Measurements from ENCODE around the gene RABL2B. TPM values are rescaled to one million over a fixed set of nuclear protein-coding genes. Genes with fewer than 3 reads are reported as not detected.

The RABL2B gene
- total RNA-seq, 4 donors from 2014 or later: 7.8 to 18.2 (median 13.2) TPM

DNA sequence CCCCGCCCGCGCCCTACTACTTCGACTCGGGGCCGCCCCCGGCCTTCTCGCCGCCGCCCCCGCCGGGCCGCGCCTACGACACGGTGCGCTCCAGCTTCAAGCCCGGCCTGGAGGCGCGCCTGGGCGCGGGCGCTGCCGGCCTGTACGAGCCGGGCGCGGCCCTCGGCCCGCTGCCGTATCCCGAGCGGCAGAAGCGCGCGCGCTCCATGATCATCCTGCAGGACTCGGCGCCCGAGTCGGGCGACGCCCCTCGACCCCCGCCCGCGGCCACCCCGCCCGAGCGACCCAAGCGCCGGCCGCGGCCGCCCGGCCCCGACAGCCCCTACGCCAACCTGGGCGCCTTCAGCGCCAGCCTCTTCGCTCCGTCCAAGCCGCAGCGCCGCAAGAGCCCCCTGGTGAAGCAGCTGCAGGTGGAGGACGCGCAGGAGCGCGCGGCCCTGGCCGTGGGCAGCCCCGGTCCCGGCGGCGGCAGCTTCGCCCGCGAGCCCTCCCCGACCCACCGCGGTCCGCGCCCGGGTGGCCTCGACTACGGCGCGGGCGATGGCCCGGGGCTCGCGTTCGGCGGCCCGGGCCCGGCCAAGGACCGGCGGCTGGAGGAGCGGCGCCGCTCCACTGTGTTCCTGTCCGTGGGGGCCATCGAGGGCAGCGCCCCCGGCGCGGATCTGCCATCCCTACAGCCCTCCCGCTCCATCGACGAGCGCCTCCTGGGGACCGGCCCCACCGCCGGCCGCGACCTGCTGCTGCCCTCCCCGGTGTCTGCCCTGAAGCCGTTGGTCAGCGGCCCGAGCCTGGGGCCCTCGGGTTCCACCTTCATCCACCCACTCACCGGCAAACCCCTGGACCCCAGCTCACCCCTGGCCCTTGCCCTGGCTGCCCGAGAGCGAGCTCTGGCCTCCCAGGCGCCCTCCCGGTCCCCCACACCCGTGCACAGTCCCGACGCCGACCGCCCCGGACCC is 62.9 kb downstream of the RABL2B start:
- WGBS, 2 donors (ENCODE audit: low coverage in 1 of 2): 72% methylated on average over 84 of the region's 132 CpGs; no CpG with 5 or more reads in 1 of the 2 donors
- DNase-seq: no peak
- no peak overlapping the region for H3K27ac ChIP-seq
- H3K9me3 ChIP-seq: no peaks in the 10 kb centered on the region
- no peaks in the 10 kb centered on the region for H3K4me1 ChIP-seq
- intact Hi-C loops (cut with DNase I; ENCODE audit: low total_unique reads): no loop called here
- no peak overlapping the region for H3K4me3 ChIP-seq
- no peak for TF ChIP-seq POLR2A (IDR thresholded peaks at IDR 0.05)
- TF ChIP-seq POLR2AphosphoS5 (IDR thresholded peaks at IDR 0.05): no peak
- TF ChIP-seq, protein P1, sequence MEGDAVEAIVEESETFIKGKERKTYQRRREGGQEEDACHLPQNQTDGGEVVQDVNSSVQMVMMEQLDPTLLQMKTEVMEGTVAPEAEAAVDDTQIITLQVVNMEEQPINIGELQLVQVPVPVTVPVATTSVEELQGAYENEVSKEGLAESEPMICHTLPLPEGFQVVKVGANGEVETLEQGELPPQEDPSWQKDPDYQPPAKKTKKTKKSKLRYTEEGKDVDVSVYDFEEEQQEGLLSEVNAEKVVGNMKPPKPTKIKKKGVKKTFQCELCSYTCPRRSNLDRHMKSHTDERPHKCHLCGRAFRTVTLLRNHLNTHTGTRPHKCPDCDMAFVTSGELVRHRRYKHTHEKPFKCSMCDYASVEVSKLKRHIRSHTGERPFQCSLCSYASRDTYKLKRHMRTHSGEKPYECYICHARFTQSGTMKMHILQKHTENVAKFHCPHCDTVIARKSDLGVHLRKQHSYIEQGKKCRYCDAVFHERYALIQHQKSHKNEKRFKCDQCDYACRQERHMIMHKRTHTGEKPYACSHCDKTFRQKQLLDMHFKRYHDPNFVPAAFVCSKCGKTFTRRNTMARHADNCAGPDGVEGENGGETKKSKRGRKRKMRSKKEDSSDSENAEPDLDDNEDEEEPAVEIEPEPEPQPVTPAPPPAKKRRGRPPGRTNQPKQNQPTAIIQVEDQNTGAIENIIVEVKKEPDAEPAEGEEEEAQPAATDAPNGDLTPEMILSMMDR (IDR thresholded peaks at IDR 0.05): no peak
- no peak for TF ChIP-seq EP300 (IDR thresholded peaks at IDR 0.05; ENCODE audit: low read depth)
- no peaks in the 10 kb centered on the region for H3K36me3 ChIP-seq
- in situ Hi-C loops (cut with MboI; ENCODE audit: low pct_ligation_motif_present in 1 of 4, low pct_unique_long_range_greater_than_20kb in 1 of 4, low sequenced_read_pairs in 3 of 4): no loop called here
- H3K27me3 ChIP-seq: peaks cover 28% of the 10 kb centered on the region

DNA sequence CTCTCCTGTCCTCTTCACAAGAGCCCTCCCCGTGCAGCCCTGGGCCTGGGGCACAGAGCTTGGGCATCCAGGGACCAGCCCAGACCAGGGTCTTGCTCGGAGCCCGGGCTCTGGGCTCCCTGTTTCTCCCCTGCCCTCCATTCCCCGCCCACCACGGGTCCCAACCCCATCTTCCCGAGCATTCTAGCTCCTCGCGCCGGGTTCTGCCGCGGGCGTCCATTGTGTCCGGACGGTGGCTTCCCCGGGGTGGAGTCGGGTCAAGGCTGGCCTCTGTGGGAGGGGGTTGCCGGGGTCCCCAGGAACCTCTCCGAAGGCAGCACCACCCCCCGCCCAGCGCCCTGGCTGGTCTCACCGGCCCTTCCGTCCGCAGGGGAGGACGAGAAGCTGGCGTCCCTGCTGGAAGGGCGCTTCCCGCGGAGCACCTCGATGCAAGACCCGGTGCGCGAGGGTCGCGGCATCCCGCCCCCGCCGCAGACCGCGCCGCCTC is 63.6 kb downstream of the RABL2B start:
- Histone ChIP-seq H3K27ac (no peak overlapping the region), H3K4me3 (no peak overlapping the region), H3K36me3 (no peaks in the 10 kb centered on the region), H3K9me3 (no peaks in the 10 kb centered on the region), H3K4me1 (no peaks in the 10 kb centered on the region), H3K27me3 (peaks cover 28% of the 10 kb centered on the region)
- no peak for DNase-seq
- WGBS, 2 donors (ENCODE audit: low coverage in 1 of 2): 46 to 55% methylated on average over 4 to 36 of the region's 40 CpGs
- in situ Hi-C loops (cut with MboI; ENCODE audit: low pct_ligation_motif_present in 1 of 4, low pct_unique_long_range_greater_than_20kb in 1 of 4, low sequenced_read_pairs in 3 of 4): no loop called here
- TF ChIP-seq POLR2A (IDR thresholded peaks at IDR 0.05) (no peak), EP300 (IDR thresholded peaks at IDR 0.05; ENCODE audit: low read depth) (no peak), POLR2AphosphoS5 (IDR thresholded peaks at IDR 0.05) (no peak)
- TF ChIP-seq, protein P1 (IDR thresholded peaks at IDR 0.05): no peak
- intact Hi-C loops (cut with DNase I; ENCODE audit: low total_unique reads): no loop called here

DNA sequence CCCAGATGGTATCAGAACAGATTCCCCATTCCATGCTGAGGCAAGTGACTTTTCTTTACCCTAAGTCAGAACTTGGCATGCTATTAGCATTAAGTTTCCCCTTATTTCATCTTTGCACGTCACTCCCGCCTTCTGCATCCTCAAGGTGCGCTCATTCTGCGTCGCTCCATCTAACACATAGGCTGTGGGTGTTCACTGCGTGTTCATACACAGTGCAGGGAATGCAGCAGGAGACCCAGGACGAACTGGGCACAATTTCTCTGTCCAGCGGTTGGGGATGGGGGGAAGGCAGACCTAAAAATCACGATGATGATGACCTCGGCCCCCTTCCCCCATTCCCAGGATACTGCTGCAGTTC is 65.1 kb downstream of the RABL2B start:
- H3K36me3 ChIP-seq: no peaks in the 10 kb centered on the region
- DNase-seq: no peak
- H3K27ac ChIP-seq: no peak overlapping the region
- no peaks in the 10 kb centered on the region for H3K4me1 ChIP-seq
- 93% methylated on average over 5 to 10 of the region's 10 CpGs for WGBS, 2 donors (ENCODE audit: low coverage in 1 of 2)
- peaks cover 28% of the 10 kb centered on the region for H3K27me3 ChIP-seq
- in situ Hi-C loops (cut with MboI; ENCODE audit: low pct_ligation_motif_present in 1 of 4, low pct_unique_long_range_greater_than_20kb in 1 of 4, low sequenced_read_pairs in 3 of 4): no loop called here
- intact Hi-C loops (cut with DNase I; ENCODE audit: low total_unique reads): no loop called here
- H3K4me3 ChIP-seq: no peak overlapping the region
- no peaks in the 10 kb centered on the region for H3K9me3 ChIP-seq
- TF ChIP-seq POLR2AphosphoS5 (IDR thresholded peaks at IDR 0.05) (no peak), EP300 (IDR thresholded peaks at IDR 0.05; ENCODE audit: low read depth) (no peak), POLR2A (IDR thresholded peaks at IDR 0.05) (no peak)
- TF ChIP-seq, protein P1 (IDR thresholded peaks at IDR 0.05): no peak

DNA sequence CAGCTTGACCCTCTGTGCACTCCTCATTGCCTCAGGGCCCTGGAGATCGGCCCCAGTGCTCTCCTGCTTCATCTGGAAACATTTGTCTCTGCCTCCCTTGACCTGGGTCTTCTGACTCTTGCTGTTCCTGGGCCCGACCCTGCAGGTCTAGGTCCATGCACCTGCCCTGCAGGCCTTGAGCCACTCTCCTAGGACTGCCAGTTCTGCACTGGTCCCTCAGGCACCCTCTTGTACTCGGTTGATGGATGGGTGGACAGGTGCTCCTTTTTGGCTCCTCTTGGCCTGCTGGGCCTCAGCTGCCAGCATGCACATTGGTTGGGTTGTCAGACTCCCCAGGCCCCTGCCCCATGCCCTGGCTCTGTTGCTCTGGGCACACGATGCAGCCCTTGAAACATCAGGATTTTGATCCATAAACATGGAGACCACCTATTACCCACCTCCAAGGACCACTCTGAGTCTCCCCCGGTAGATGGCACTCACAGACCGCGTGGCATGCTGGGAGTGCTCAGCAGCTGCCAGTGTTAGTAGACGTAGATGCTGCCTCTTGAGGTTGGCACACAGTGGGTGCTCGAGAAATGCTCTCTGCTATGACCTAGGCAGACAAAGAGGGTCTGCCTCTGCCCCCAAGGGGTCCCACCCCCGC is 65.6 kb downstream of the RABL2B start:
- H3K9me3 ChIP-seq: no peaks in the 10 kb centered on the region
- no peaks in the 10 kb centered on the region for H3K36me3 ChIP-seq
- TF ChIP-seq POLR2AphosphoS5 (IDR thresholded peaks at IDR 0.05) (no peak), EP300 (IDR thresholded peaks at IDR 0.05; ENCODE audit: low read depth) (no peak), POLR2A (IDR thresholded peaks at IDR 0.05) (no peak)
- TF ChIP-seq, protein P1 (IDR thresholded peaks at IDR 0.05): no peak
- H3K4me1 ChIP-seq: no peaks in the 10 kb centered on the region
- DNase-seq: no peak
- no peak overlapping the region for H3K4me3 ChIP-seq
- 82% methylated on average over 10 of the region's 10 CpGs; no CpG with 5 or more reads in 1 of the 2 donors for WGBS, 2 donors (ENCODE audit: low coverage in 1 of 2)
- in situ Hi-C loops (cut with MboI; ENCODE audit: low pct_ligation_motif_present in 1 of 4, low pct_unique_long_range_greater_than_20kb in 1 of 4, low sequenced_read_pairs in 3 of 4): no loop called here
- H3K27me3 ChIP-seq: peaks cover 28% of the 10 kb centered on the region
- H3K27ac ChIP-seq: no peak overlapping the region
- intact Hi-C loops (cut with DNase I; ENCODE audit: low total_unique reads): no loop called here

All from transverse colon (tissue), 4 donors.